Progenitor cell of endocrine pancreas (in vitro differentiated cells): Measurements from ENCODE around the gene ME3. TPM values are rescaled to one million over a fixed set of nuclear protein-coding genes. Genes with fewer than 3 reads are reported as not detected.
"Not testable (repeated sequence)": the region's sequence is repeated elsewhere in the genome, so short reads cannot be mapped to it uniquely, and the experiment has no call there.

Experiments
- DNase-seq: peaks from one replicate; pipeline ENCODE4 v3.0.0; 2021; ENCODE audit warnings: low spot score; ENCODE audit not compliant: unreplicated experiment
- H3K27ac Mint-ChIP-seq: 2 replicates; pipeline ENCODE4 v1.8.0; 2021; ENCODE audit warnings: mild to moderate bottlenecking, moderate library complexity, mixed read lengths
- H3K27me3 Mint-ChIP-seq: 2 replicates; pipeline ENCODE4 v1.8.0; 2021; ENCODE audit warnings: mixed read lengths
- H3K36me3 Mint-ChIP-seq: 2 replicates; pipeline ENCODE4 v1.8.0; 2022; ENCODE audit warnings: mixed read lengths; ENCODE audit not compliant: insufficient read depth
- H3K4me1 Mint-ChIP-seq: 2 replicates; pipeline ENCODE4 v1.8.0; 2021; ENCODE audit warnings: low read depth, mixed read lengths
- H3K4me3 Mint-ChIP-seq: 2 replicates; pipeline ENCODE4 v1.8.0; 2021; ENCODE audit warnings: low read depth, mild to moderate bottlenecking, moderate library complexity, mixed read lengths
- H3K9me3 Mint-ChIP-seq: 2 replicates; pipeline ENCODE4 v1.8.0; 2021; ENCODE audit warnings: low read depth, mixed read lengths
- CTCF ChIP-seq: fragments of 200-600 bp; sonication (generic); IDR thresholded peaks from one replicate; pipeline ENCODE4 v1.5.0; 2021; ENCODE audit warnings: antibody characterized with exemption, mild to moderate bottlenecking; ENCODE audit not compliant: unreplicated experiment
- total RNA-seq: library from RNA; stranded (reverse); gene quantifications from 2 replicates; pipeline ENCODE4 v1.2.1, GENCODE V29; 2021

ME3 gene
- total RNA-seq, 1 donor from 2014 or later: 8.6 TPM

- H3K27ac Mint-ChIP-seq: no peak overlapping the region
Observed at GRCh38 chr11:86660088-86660487, 12.3 kb downstream of the ME3 start.

GRCh38 chr11:86658534-86658933 lies 13.9 kb downstream of the ME3 start:
- H3K4me3 Mint-ChIP-seq: no peak overlapping the region
- no peak for DNase-seq
- peaks cover 31% of the 10 kb centered on the region for H3K27me3 Mint-ChIP-seq
- TF ChIP-seq CTCF: no peak
- H3K36me3 Mint-ChIP-seq: no peaks in the 10 kb centered on the region
- no peak overlapping the region for H3K27ac Mint-ChIP-seq
- peaks cover 2% of the 10 kb centered on the region for H3K4me1 Mint-ChIP-seq
- H3K9me3 Mint-ChIP-seq: peaks cover 3% of the 10 kb centered on the region

More at GRCh38 chr11:86660088-86660487, 12.3 kb downstream of the ME3 start:
- DNase-seq: no peak
- Mint-ChIP-seq H3K4me3 (no peak overlapping the region), H3K9me3 (peaks cover 3% of the 10 kb centered on the region), H3K36me3 (no peaks in the 10 kb centered on the region), H3K4me1 (no peaks in the 10 kb centered on the region), H3K27me3 (peaks cover 43% of the 10 kb centered on the region)
- TF ChIP-seq CTCF: no peak

DNA sequence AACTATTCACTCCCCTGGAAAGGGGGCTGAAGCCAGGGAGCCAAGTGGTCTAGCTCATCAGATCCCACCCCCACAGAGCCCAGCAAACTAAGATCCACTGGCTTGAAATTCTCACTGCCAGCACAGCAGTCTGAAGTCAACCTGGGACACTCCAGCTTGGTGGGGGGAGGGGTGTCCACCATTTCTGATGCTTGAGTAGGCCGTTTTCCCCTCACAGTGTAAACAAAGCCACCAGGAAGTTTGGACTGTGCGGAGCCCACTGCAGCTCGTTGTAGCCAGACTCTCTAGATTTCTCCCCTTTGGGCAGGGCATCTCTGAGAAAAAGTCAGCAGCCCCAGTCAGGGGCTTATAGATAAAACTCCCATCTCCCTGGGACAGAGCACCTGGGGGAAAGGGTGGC lies 27.2 kb downstream of the ME3 start:
- H3K4me3 Mint-ChIP-seq, H3K27ac Mint-ChIP-seq, H3K27me3 Mint-ChIP-seq, H3K36me3 Mint-ChIP-seq, H3K4me1 Mint-ChIP-seq, DNase-seq: not testable (repeated sequence)
- peaks cover 19% of the 10 kb centered on the region for H3K9me3 Mint-ChIP-seq

GRCh38 chr11:86644291-86644690 lies 28.1 kb downstream of the ME3 start:
- no peak for DNase-seq
- no peak overlapping the region for H3K4me3 Mint-ChIP-seq
- peaks cover 12% of the 10 kb centered on the region for H3K9me3 Mint-ChIP-seq
- H3K27ac Mint-ChIP-seq: no peak overlapping the region
- no peaks in the 10 kb centered on the region for H3K4me1 Mint-ChIP-seq
- H3K36me3 Mint-ChIP-seq: peaks cover 8% of the 10 kb centered on the region
- TF ChIP-seq CTCF: no peak
- H3K27me3 Mint-ChIP-seq: peaks cover 9% of the 10 kb centered on the region

DNA sequence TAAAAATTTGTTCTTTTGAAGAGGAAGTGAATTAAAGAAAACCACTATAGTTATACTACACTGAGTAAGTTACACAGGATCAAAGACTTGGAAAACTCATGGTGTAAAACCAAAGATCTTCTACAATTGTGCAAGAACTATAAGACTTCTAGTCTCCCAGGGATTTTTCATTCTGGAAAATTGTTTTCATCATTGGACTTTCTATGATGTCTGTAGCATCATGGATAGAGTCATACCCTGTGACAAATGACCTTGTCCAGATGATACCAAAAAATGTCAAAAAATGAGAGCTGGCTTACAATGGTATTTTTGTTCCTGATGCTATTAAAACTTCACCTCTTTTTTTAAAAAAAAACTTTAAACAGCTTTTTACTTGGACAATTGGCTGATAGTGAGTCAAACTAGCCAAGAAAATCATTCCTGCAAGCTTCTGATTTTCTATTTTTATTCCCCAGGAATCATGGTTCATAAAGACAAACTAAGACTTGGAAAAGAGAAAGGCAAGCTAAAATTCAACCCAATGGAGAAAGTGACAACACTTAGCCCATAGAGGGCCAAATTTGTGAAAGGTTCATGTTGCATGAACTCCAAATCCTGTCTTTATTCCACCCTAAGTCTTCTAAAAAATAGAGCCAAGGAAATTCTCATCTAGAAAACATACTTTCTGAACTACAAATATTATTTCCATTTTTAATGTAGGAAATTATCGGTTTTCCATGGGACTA lies 30.7 kb downstream of the ME3 start:
- Mint-ChIP-seq H3K9me3 (peaks cover 4% of the 10 kb centered on the region), H3K4me1 (no peaks in the 10 kb centered on the region)

More for the DNA sequence above, 30.7 kb downstream of the ME3 start:
- no peak for DNase-seq
- H3K27me3 Mint-ChIP-seq: peaks cover 20% of the 10 kb centered on the region
- TF ChIP-seq CTCF: no peak
- no peak overlapping the region for H3K27ac Mint-ChIP-seq
- H3K36me3 Mint-ChIP-seq: peaks cover 3% of the 10 kb centered on the region
- H3K4me3 Mint-ChIP-seq: no peak overlapping the region
